DOHH2 (cell line): Measurements from ENCODE around the gene SUN3.

Experiments used
- H3F3A ChIP-seq: fragments of 200-600 bp; sonication (generic), shearing (Covaris generic); 2 replicates; pipeline ENCODE4 v1.6.0; 2016; ENCODE audit warnings: antibody characterized with exemption, mild to moderate bottlenecking; ENCODE audit not compliant: control insufficient read depth, insufficient read depth
- H3K27ac ChIP-seq: fragments of 200-600 bp; sonication (generic); 2 replicates; pipeline ENCODE4 v1.5.1; 2014; ENCODE audit warnings: low read depth, mild to moderate bottlenecking, low read length, moderate library complexity
- H3K27me3 ChIP-seq: fragments of 200-600 bp; sonication (generic); 2 replicates; pipeline ENCODE4 v1.6.1; 2014; ENCODE audit warnings: mild to moderate bottlenecking, low read length, mixed read lengths; ENCODE audit not compliant: control insufficient read depth
- H3K36me3 ChIP-seq: fragments of 200-600 bp; sonication (generic); 2 replicates; pipeline ENCODE4 v1.6.1; 2014; ENCODE audit warnings: mild to moderate bottlenecking, low read length, moderate library complexity, mixed read lengths; ENCODE audit not compliant: control insufficient read depth
- H3K4me1 ChIP-seq: fragments of 200-600 bp; sonication (generic); 2 replicates; pipeline ENCODE4 v1.6.1; 2014; ENCODE audit warnings: mild to moderate bottlenecking, low read length, mixed read lengths; ENCODE audit not compliant: control insufficient read depth
- H3K4me2 ChIP-seq: fragments of 200-600 bp; sonication (generic); 2 replicates; pipeline ENCODE4 v1.6.0; 2014; ENCODE audit warnings: mild to moderate bottlenecking, low read length, moderate library complexity
- H3K4me3 ChIP-seq: fragments of 200-600 bp; sonication (generic); 2 replicates; pipeline ENCODE4 v1.5.1; 2014; ENCODE audit warnings: mild to moderate bottlenecking, low read length, mixed read lengths
- H3K79me2 ChIP-seq: fragments of 200-600 bp; sonication (generic); 2 replicates; pipeline ENCODE4 v1.6.1; 2014; ENCODE audit warnings: mild to moderate bottlenecking, low read length, mixed read lengths; ENCODE audit not compliant: control insufficient read depth
- H3K9me2 ChIP-seq: fragments of 200-600 bp; sonication (generic); replicated peaks from 2 replicates; pipeline ENCODE4 v1.6.1; 2014; ENCODE audit warnings: mild to moderate bottlenecking, low read length, mixed read lengths; ENCODE audit not compliant: control insufficient read depth
- H3K9me3 ChIP-seq: fragments of 200-600 bp; sonication (generic); 2 replicates; pipeline ENCODE4 v1.6.1; 2014; ENCODE audit warnings: antibody characterized with exemption, low read length, mixed read lengths; ENCODE audit not compliant: control insufficient read depth, insufficient read depth
- H4K20me1 ChIP-seq: fragments of 200-600 bp; sonication (generic); 2 replicates; pipeline ENCODE4 v1.6.0; 2014; ENCODE audit warnings: low read depth, mild to moderate bottlenecking, antibody characterized with exemption, low read length, moderate library complexity; ENCODE audit not compliant: control insufficient read depth, insufficient read depth
- EZH2phosphoT487 ChIP-seq: fragments of 200-600 bp; sonication (generic); IDR thresholded peaks from 2 replicates; pipeline ENCODE4 v1.6.1; 2017; ENCODE audit warnings: borderline replicate concordance, mild to moderate bottlenecking, antibody characterized with exemption, low read length, moderate library complexity, mixed read lengths
- TF ChIP-seq, protein P1 (sequence below): fragments of 200-600 bp; sonication (generic); IDR thresholded peaks from one replicate; pipeline ENCODE4 v1.5.1; 2014; ENCODE audit warnings: antibody characterized with exemption, mild to moderate bottlenecking, low read depth, low read length; ENCODE audit not compliant: poor library complexity, severe bottlenecking

SUN3 gene

GRCh38 chr7:47968847-47969774 lies 59.8 kb downstream of the SUN3 start:
- Histone ChIP-seq H3K4me3 (no peak overlapping the region), H3K36me3 (peaks cover 89% of the 10 kb centered on the region)

DNA sequence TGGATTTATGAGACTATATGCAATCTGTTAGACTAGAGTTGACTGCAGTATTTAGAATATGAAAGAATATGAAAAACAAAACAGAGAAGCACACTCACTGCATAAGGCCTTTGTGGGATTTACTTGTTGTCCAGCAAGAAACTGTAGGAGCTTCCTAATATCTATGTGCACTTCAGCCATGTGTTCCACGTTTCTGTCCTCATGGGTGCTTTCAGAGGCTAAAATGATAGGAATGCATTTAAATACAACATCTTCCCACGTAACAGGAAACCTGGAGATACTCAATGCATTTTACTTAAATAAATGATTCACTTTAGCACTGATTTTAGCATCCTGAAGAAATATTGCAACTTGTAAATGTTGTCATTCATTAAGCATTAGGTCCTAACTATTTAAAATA lies 61.2 kb downstream of the SUN3 start:
- H3K36me3 ChIP-seq = peaks cover 87% of the 10 kb centered on the region
- no peaks in the 10 kb centered on the region for H3K9me3 ChIP-seq
- no peaks in the 10 kb centered on the region for H3K27me3 ChIP-seq
- no peak overlapping the region for H3K4me2 ChIP-seq
- TF ChIP-seq, protein P1, sequence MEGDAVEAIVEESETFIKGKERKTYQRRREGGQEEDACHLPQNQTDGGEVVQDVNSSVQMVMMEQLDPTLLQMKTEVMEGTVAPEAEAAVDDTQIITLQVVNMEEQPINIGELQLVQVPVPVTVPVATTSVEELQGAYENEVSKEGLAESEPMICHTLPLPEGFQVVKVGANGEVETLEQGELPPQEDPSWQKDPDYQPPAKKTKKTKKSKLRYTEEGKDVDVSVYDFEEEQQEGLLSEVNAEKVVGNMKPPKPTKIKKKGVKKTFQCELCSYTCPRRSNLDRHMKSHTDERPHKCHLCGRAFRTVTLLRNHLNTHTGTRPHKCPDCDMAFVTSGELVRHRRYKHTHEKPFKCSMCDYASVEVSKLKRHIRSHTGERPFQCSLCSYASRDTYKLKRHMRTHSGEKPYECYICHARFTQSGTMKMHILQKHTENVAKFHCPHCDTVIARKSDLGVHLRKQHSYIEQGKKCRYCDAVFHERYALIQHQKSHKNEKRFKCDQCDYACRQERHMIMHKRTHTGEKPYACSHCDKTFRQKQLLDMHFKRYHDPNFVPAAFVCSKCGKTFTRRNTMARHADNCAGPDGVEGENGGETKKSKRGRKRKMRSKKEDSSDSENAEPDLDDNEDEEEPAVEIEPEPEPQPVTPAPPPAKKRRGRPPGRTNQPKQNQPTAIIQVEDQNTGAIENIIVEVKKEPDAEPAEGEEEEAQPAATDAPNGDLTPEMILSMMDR = no peak
- no peak for TF ChIP-seq EZH2phosphoT487
- H3K4me1 ChIP-seq = peaks cover 14% of the 10 kb centered on the region
- H3F3A ChIP-seq = peaks cover 18% of the 10 kb centered on the region
- H3K79me2 ChIP-seq = no peaks in the 10 kb centered on the region
- H3K9me2 ChIP-seq = no peaks in the 10 kb centered on the region
- no peak overlapping the region for H3K27ac ChIP-seq
- no peaks in the 10 kb centered on the region for H4K20me1 ChIP-seq
- H3K4me3 ChIP-seq = no peak overlapping the region

More at GRCh38 chr7:47968847-47969774, 59.8 kb downstream of the SUN3 start:
- H3K4me2 ChIP-seq = no peak overlapping the region
- no peaks in the 10 kb centered on the region for H3K9me3 ChIP-seq
- H3K79me2 ChIP-seq = no peaks in the 10 kb centered on the region
- peaks cover 18% of the 10 kb centered on the region for H3F3A ChIP-seq
- no peaks in the 10 kb centered on the region for H3K27me3 ChIP-seq
- H3K27ac ChIP-seq = no peak overlapping the region
- H3K4me1 ChIP-seq = peaks cover 14% of the 10 kb centered on the region
- TF ChIP-seq, protein P1 = peak; percentile 97
- TF ChIP-seq EZH2phosphoT487 = no peak
- no peaks in the 10 kb centered on the region for H3K9me2 ChIP-seq
- no peaks in the 10 kb centered on the region for H4K20me1 ChIP-seq

DNA sequence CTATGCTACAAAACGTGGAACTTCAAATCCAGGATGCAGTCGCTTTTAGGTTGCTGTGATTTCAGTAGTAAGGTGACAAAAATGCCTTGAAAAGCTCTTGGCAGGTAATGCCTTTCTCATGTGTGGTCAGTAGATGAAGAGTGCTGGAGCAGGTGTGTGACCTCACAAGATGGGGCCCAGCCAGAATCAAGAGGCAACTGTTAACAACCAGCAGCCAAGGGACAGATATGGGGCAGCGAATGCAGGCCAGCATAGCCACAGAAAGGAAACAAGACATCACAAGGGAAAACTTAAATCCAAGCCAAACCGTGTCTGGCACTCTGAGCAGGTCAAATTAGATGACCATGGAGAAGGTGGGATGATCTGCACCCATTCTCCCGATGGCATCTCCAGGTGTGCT lies 61.8 kb downstream of the SUN3 start:
- Histone ChIP-seq H3K4me2 (no peak overlapping the region), H3K9me2 (no peaks in the 10 kb centered on the region), H3K4me3 (no peak overlapping the region), H3K27me3 (no peaks in the 10 kb centered on the region), H4K20me1 (no peaks in the 10 kb centered on the region), H3K36me3 (peaks cover 88% of the 10 kb centered on the region), H3F3A (peaks cover 14% of the 10 kb centered on the region; the same call in 1 of the 2 replicates), H3K4me1 (peaks cover 14% of the 10 kb centered on the region), H3K79me2 (no peaks in the 10 kb centered on the region), H3K27ac (no peak overlapping the region), H3K9me3 (no peaks in the 10 kb centered on the region)
- TF ChIP-seq EZH2phosphoT487 = no peak
- TF ChIP-seq, protein P1 = no peak
